ENCODE results near the gene PTPN21. TPM values are rescaled to one million over a fixed set of nuclear protein-coding genes. Genes with fewer than 3 reads are reported as not detected.

The PTPN21 gene
- total and polyA plus RNA-seq, 10 donors = 0.85 to 10.9 (median 5.7) TPM

GRCh38 chr14:88482524-88482923 is 72.3 kb downstream of the PTPN21 start:
- intact Hi-C loops (cut with DNase I; ENCODE audit: low total_unique reads) = no loop called here

DNA sequence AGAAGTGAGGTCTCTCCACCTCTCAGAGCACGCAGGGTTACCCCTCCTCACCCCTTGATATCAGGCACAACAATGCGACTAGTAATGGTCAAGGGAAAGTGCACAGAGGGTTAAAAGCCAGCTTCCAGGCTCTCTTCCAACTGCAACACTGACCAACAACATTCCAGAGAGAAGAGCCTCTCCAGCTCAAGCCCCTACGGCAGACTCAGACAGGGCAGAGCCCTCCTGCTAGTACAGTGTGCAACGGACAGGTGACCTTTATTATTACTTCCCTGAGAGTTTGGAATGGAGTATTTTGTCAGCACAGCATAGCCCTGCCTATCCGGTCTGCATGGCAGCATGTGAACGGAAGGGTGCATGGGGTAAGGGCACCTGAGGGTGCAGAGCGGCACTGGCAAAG is 73.0 kb downstream of the PTPN21 start:
- H3K36me3 ChIP-seq = peaks cover 0 to 39% (median 15%) of the 10 kb centered on the region in 6 donors
- H3K27ac ChIP-seq = no peak overlapping the region
- no peak for TF ChIP-seq POLR2AphosphoS5 (IDR thresholded peaks at IDR 0.05)
- TF ChIP-seq CTCF (IDR thresholded peaks at IDR 0.05 in 8 of 11, conservative IDR thresholded peaks at IDR 0.05 in 3 of 11) = no peak
- no peak for TF ChIP-seq POLR2A (IDR thresholded peaks at IDR 0.05)

More at GRCh38 chr14:88482524-88482923, 72.3 kb downstream of the PTPN21 start:
- DNase-seq = no peak
- peaks cover 0 to 35% (median 15%) of the 10 kb centered on the region in 6 donors for H3K36me3 ChIP-seq
- peaks cover 0 to 13% (median 0%) of the 10 kb centered on the region in 8 donors for H3K9me3 ChIP-seq
- no peak overlapping the region for H3K4me3 ChIP-seq
- 83 to 97% (median 89%) methylated on average over 3 of the region's 3 CpGs for WGBS, 5 donors
- no peaks in the 10 kb centered on the region for H3K4me1 ChIP-seq
- H3K27me3 ChIP-seq (replicated peaks in 1 of 7) = no peaks in the 10 kb centered on the region
- no peak for TF ChIP-seq POLR2AphosphoS5 (IDR thresholded peaks at IDR 0.05)
- TF ChIP-seq POLR2A (IDR thresholded peaks at IDR 0.05) = no peak
- no peak for TF ChIP-seq CTCF (IDR thresholded peaks at IDR 0.05 in 8 of 11, conservative IDR thresholded peaks at IDR 0.05 in 3 of 11)
- H3K27ac ChIP-seq = no peak overlapping the region

DNA sequence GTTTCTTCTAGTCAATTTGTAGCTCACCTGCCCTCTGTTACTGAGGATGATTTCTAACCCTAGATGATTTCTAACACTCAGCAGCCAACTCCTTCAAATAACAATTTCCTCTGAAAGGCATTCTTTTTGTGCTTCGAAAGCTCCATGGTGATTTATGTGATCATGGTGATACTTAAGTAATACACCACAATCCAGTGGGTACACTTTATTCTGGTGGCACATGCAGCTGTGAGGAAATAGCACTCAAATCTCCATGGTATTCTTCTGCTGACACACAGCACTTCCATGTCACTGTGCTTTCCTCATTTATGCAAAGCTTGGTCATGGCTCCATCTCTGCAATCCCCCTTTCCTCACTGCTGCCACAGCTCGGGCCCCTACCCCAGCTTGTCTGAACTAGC is 73.7 kb downstream of the PTPN21 start:
- Histone ChIP-seq H3K27ac (no peak overlapping the region), H3K36me3 (peaks cover 0 to 41% (median 15%) of the 10 kb centered on the region in 6 donors)
- 74 to 89% (median 85%) methylated on average over 2 of the region's 2 CpGs for WGBS, 5 donors

More for the DNA sequence above, 73.0 kb downstream of the PTPN21 start:
- Histone ChIP-seq H3K4me3 (no peak overlapping the region), H3K4me1 (no peaks in the 10 kb centered on the region), H3K27me3 (replicated peaks in 1 of 7) (no peaks in the 10 kb centered on the region), H3K9me3 (peaks cover 0 to 13% (median 0%) of the 10 kb centered on the region in 8 donors)
- no peak for DNase-seq
- intact Hi-C loops (cut with DNase I; ENCODE audit: low total_unique reads) = no loop called here
- WGBS, 5 donors = 75 to 94% (median 85%) methylated on average over 7 of the region's 7 CpGs

DNA sequence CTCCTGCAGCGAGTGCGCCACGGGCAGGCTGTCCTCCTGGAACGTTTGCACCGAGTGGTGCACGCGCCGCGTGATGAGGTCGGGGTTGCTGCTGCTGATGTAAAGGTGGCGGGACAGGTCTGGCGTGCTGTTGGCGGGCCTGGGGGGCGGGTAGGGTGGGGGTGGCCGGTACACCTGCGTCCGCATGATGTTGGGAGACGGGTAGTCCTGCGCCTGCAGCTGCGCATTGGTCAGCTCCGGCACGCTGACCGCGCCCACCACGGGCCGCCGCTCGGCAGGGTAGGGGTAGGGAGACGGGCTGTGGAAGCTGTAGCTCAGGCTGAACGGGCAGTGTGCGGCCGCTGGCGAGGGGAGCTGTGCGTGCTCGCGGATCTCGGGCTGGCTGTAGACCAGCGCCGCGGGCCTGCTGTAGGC is 75.2 kb downstream of the PTPN21 start:
- peaks cover 0 to 37% (median 15%) of the 10 kb centered on the region in 6 donors for H3K36me3 ChIP-seq
- no peaks in the 10 kb centered on the region for H3K27me3 ChIP-seq (replicated peaks in 1 of 7)
- no peak for TF ChIP-seq POLR2A (IDR thresholded peaks at IDR 0.05)
- DNase-seq = no peak
- peaks cover 0 to 13% (median 0%) of the 10 kb centered on the region in 8 donors for H3K9me3 ChIP-seq
- 83 to 95% (median 92%) methylated on average over 29 to 40 of the region's 40 CpGs for WGBS, 5 donors
- H3K27ac ChIP-seq = no peak overlapping the region
- intact Hi-C loops (cut with DNase I; ENCODE audit: low total_unique reads) = no loop called here
- H3K4me3 ChIP-seq = no peak overlapping the region
- no peaks in the 10 kb centered on the region for H3K4me1 ChIP-seq

More for the DNA sequence above, 73.7 kb downstream of the PTPN21 start:
- Histone ChIP-seq H3K4me3 (no peak overlapping the region), H3K27me3 (replicated peaks in 1 of 7) (no peaks in the 10 kb centered on the region), H3K4me1 (no peaks in the 10 kb centered on the region), H3K9me3 (peaks cover 0 to 13% (median 0%) of the 10 kb centered on the region in 8 donors)
- TF ChIP-seq CTCF (IDR thresholded peaks at IDR 0.05 in 8 of 11, conservative IDR thresholded peaks at IDR 0.05 in 3 of 11) (no peak), POLR2AphosphoS5 (IDR thresholded peaks at IDR 0.05) (no peak), POLR2A (IDR thresholded peaks at IDR 0.05) (no peak)
- intact Hi-C loops (cut with DNase I; ENCODE audit: low total_unique reads) = no loop called here
- no peak for DNase-seq
